ENCODE results near the gene AOX1. TPM values are rescaled to one million over a fixed set of nuclear protein-coding genes. Genes with fewer than 3 reads are reported as not detected.

AOX1 gene
- total RNA-seq, 1 donor from 2014 or later = 24.3 TPM

- H3K9me3 ChIP-seq = no peaks in the 10 kb centered on the region
- intact Hi-C loops (cut with DNase I) = no loop called here
- H3K27me3 ChIP-seq = no peaks in the 10 kb centered on the region
- no peak for TF ChIP-seq CTCF (IDR thresholded peaks at IDR 0.05)
- DNase-seq (no peak), ATAC-seq (peak; percentile 78)
- no peak overlapping the region for H3K27ac ChIP-seq
- H3K36me3 ChIP-seq = no peaks in the 10 kb centered on the region
- no peaks in the 10 kb centered on the region for H3K4me1 ChIP-seq
- no peak overlapping the region for H3K4me3 ChIP-seq
These were observed 103.3 kb downstream of the AOX1 start for GRCh38 chr2:200689115-200689514.

- H3K9me3 ChIP-seq = no peaks in the 10 kb centered on the region
- ATAC-seq (no peak), DNase-seq (no peak)
- intact Hi-C loops (cut with DNase I) = no loop called here
- no peaks in the 10 kb centered on the region for H3K27me3 ChIP-seq
- no peak overlapping the region for H3K4me3 ChIP-seq
- no peaks in the 10 kb centered on the region for H3K36me3 ChIP-seq
- no peak for TF ChIP-seq CTCF (IDR thresholded peaks at IDR 0.05)
- H3K4me1 ChIP-seq = peaks cover 8% of the 10 kb centered on the region
- no peak overlapping the region for H3K27ac ChIP-seq
These were observed 108.1 kb downstream of the AOX1 start for GRCh38 chr2:200693836-200694470.

GRCh38 chr2:200695191-200695590, 109.4 kb downstream of the AOX1 start:
- TF ChIP-seq CTCF (IDR thresholded peaks at IDR 0.05) = no peak
- Histone ChIP-seq H3K4me1 (peaks cover 8% of the 10 kb centered on the region), H3K27me3 (no peaks in the 10 kb centered on the region), H3K36me3 (no peaks in the 10 kb centered on the region), H3K27ac (no peak overlapping the region), H3K4me3 (no peak overlapping the region), H3K9me3 (no peaks in the 10 kb centered on the region)
- ATAC-seq = peak; percentile 76
- DNase-seq = no peak
- intact Hi-C loops (cut with DNase I) = no loop called here

GRCh38 chr2:200695601-200696000, 109.8 kb downstream of the AOX1 start:
- Histone ChIP-seq H3K4me1 (peaks cover 8% of the 10 kb centered on the region), H3K27ac (no peak overlapping the region), H3K36me3 (no peaks in the 10 kb centered on the region), H3K9me3 (no peaks in the 10 kb centered on the region), H3K27me3 (no peaks in the 10 kb centered on the region), H3K4me3 (no peak overlapping the region)
- intact Hi-C loops (cut with DNase I) = no loop called here
- no peak for ATAC-seq
- DNase-seq = no peak
- no peak for TF ChIP-seq CTCF (IDR thresholded peaks at IDR 0.05)

- no peak for DNase-seq
- no peaks in the 10 kb centered on the region for H3K36me3 ChIP-seq
- H3K4me3 ChIP-seq = no peak overlapping the region
- peaks cover 8% of the 10 kb centered on the region for H3K4me1 ChIP-seq
- no peaks in the 10 kb centered on the region for H3K27me3 ChIP-seq
- no peaks in the 10 kb centered on the region for H3K9me3 ChIP-seq
- intact Hi-C loops (cut with DNase I) = no loop called here
- no peak for ATAC-seq
- no peak for TF ChIP-seq CTCF (IDR thresholded peaks at IDR 0.05)
- no peak overlapping the region for H3K27ac ChIP-seq
These were observed 112.4 kb downstream of the AOX1 start for GRCh38 chr2:200698217-200698616.

GRCh38 chr2:200699310-200699709, 113.5 kb downstream of the AOX1 start:
- Histone ChIP-seq H3K27ac (no peak overlapping the region), H3K9me3 (no peaks in the 10 kb centered on the region), H3K4me3 (no peak overlapping the region), H3K36me3 (no peaks in the 10 kb centered on the region), H3K27me3 (no peaks in the 10 kb centered on the region), H3K4me1 (peaks cover 8% of the 10 kb centered on the region)
- intact Hi-C loops (cut with DNase I) = no loop called here
- ATAC-seq (no peak), DNase-seq (no peak)
- no peak for TF ChIP-seq CTCF (IDR thresholded peaks at IDR 0.05)
